ENCODE data around the gene API5.

The API5 gene

DNA sequence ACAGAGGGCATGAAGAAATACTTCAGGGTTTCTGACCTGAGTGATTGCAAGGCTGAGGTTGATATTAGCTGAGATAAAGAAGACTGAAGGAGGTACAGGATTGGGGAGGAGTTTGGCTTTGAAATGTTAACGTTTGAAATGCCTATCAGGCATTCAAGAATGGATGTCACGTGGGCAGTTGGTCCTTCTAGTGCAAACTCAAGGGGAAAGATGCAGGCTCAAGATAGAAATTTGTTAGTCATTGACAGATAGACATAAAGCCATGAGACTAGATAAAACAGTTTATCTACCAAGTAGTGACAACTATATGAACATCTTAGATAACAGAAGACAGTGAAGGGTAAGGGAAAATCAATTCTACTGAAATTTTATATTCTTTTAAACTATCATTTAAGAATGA lies 70.0 kb downstream of the API5 start:
- Histone ChIP-seq H3K9ac (ENCODE audit: low read length in 5 of 5) (no peak overlapping the region), H3K4me3 (ENCODE audit: low read depth in 1 of 5, low read length in 5 of 5) (no peak overlapping the region), H3K4me1 (ENCODE audit: control insufficient read depth in 5 of 5, insufficient read depth in 5 of 5, low read length in 5 of 5) (no peaks in the 10 kb centered on the region), H3K27me3 (ENCODE audit: control insufficient read depth in 5 of 5, insufficient read depth in 4 of 5, low read length in 5 of 5) (no peaks in the 10 kb centered on the region), H3K36me3 (ENCODE audit: control insufficient read depth in 5 of 5, insufficient read depth in 5 of 5, low read length in 5 of 5) (peaks cover 0 to 28% (median 15%) of the 10 kb centered on the region in 5 donors), H3K9me3 (ENCODE audit: control insufficient read depth in 5 of 5, low read length in 5 of 5) (no peaks in the 10 kb centered on the region), H3K27ac (ENCODE audit: low read depth, low read length) (no peak overlapping the region)

DNA sequence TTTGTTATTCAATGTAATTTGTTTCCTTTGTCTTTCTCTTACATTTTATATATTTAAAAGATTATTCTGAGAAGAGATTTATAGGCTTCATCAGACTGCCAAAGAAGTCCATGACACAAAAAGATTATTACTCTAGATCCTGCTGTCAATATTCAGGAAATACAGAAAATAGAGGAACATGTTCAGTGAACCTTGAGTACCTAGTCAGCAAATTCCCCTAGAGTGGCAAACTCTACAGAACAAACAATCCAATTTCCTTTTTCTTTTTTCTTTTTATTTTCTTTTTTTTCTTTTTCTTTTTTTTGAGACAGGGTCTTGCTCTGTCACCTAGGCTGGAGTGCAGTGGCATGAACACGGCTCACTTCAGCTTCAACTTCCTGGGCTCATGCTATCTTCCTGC lies 70.8 kb downstream of the API5 start:
- Histone ChIP-seq H3K9ac (ENCODE audit: low read length in 5 of 5) (no peak overlapping the region), H3K4me1 (ENCODE audit: control insufficient read depth in 5 of 5, insufficient read depth in 5 of 5, low read length in 5 of 5) (no peaks in the 10 kb centered on the region), H3K36me3 (ENCODE audit: control insufficient read depth in 5 of 5, insufficient read depth in 5 of 5, low read length in 5 of 5) (peaks cover 4 to 27% (median 17%) of the 10 kb centered on the region in 5 donors), H3K4me3 (ENCODE audit: low read depth in 1 of 5, low read length in 5 of 5) (no peak overlapping the region), H3K27me3 (ENCODE audit: control insufficient read depth in 5 of 5, insufficient read depth in 4 of 5, low read length in 5 of 5) (no peaks in the 10 kb centered on the region), H3K9me3 (ENCODE audit: control insufficient read depth in 5 of 5, low read length in 5 of 5) (no peaks in the 10 kb centered on the region), H3K27ac (ENCODE audit: low read depth, low read length) (no peak overlapping the region)

DNA sequence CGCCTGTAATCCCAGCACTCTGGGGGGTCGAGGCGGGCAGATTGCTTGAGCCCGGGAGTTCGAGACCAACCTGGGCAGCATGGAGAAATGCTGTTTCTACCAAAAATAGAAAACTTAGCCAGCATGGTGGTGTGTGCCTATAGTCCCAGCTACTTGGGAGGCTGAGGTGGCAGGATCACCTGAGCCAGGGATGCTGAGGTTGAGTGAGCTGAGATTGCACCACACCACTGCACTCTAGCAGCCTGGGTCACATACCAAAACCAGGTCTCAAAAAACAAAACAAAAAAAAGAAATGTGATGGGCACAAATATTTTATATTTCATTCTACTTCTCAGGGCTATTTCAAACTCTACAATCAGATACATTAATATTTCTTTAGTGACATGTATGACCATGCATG lies 72.6 kb downstream of the API5 start:
- no peaks in the 10 kb centered on the region for H3K4me1 ChIP-seq (ENCODE audit: control insufficient read depth in 5 of 5, insufficient read depth in 5 of 5, low read length in 5 of 5)

DNA sequence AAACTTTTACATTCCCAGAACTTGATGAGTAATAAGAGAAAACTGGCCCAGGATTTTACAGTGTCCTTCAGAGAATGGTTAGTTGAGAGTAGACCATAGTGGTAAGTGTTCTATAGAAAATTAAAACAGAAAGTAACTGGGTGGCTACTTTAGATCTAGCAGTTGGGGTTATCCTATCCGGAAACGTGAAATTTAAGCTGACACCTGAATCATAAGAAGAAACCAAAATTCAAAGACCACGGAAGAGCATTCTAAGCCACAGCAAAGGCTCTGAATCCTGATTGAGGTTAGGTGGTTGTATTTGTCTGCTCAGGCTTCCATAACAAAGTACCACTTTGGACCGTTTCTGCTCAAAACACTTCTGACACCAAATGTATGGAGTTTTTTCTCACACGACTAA lies 80.9 kb downstream of the API5 start:
- Histone ChIP-seq H3K27me3 (ENCODE audit: control insufficient read depth in 5 of 5, insufficient read depth in 4 of 5, low read length in 5 of 5) (no peaks in the 10 kb centered on the region), H3K9me3 (ENCODE audit: control insufficient read depth in 5 of 5, low read length in 5 of 5) (no peaks in the 10 kb centered on the region), H3K4me3 (ENCODE audit: low read depth in 1 of 5, low read length in 5 of 5) (no peak overlapping the region), H3K9ac (ENCODE audit: low read length in 5 of 5) (no peak overlapping the region), H3K27ac (ENCODE audit: low read depth, low read length) (no peak overlapping the region), H3K36me3 (ENCODE audit: control insufficient read depth in 5 of 5, insufficient read depth in 5 of 5, low read length in 5 of 5) (peaks cover 37 to 58% (median 48%) of the 10 kb centered on the region in 5 donors), H3K4me1 (ENCODE audit: control insufficient read depth in 5 of 5, insufficient read depth in 5 of 5, low read length in 5 of 5) (peaks cover 0 to 10% (median 0%) of the 10 kb centered on the region in 5 donors)

More for the DNA sequence above, 72.6 kb downstream of the API5 start:
- Histone ChIP-seq H3K27me3 (ENCODE audit: control insufficient read depth in 5 of 5, insufficient read depth in 4 of 5, low read length in 5 of 5) (no peaks in the 10 kb centered on the region), H3K9ac (ENCODE audit: low read length in 5 of 5) (no peak overlapping the region), H3K27ac (ENCODE audit: low read depth, low read length) (no peak overlapping the region), H3K36me3 (ENCODE audit: control insufficient read depth in 5 of 5, insufficient read depth in 5 of 5, low read length in 5 of 5) (peaks cover 6 to 29% (median 15%) of the 10 kb centered on the region in 5 donors), H3K9me3 (ENCODE audit: control insufficient read depth in 5 of 5, low read length in 5 of 5) (no peaks in the 10 kb centered on the region), H3K4me3 (ENCODE audit: low read depth in 1 of 5, low read length in 5 of 5) (no peak overlapping the region)

DNA sequence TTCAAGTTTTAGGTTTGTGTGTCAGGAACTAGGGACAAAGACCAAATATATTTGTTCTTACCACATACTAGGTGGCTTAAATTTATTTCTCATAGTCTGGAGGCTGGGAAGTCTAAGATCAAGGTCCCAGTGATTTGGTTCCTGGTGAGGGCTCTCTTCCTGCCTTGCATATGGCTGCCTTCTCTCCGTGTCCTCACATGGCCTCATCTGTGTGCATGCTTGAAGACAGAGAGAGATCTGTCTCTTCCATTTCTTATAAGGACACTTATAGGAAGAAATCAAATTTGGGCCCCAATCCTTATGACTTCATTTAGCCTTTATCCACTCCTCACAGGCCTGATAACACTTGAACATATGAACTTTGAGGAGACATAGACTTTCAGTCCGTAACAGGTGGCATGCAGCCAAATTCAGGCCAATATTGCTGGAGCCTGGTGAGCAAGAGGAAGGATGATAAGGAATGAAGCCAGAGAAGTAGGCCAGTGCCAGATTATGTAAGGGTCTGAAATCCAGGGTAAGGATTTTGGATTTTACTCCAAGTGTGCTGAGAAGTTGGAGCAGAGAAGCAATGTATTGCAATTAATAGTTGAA lies 82.1 kb downstream of the API5 start:
- Histone ChIP-seq H3K9ac (ENCODE audit: low read length in 5 of 5) (no peak overlapping the region), H3K27ac (ENCODE audit: low read depth, low read length) (peak overlapping the region; percentile 25), H3K9me3 (ENCODE audit: control insufficient read depth in 5 of 5, low read length in 5 of 5) (no peaks in the 10 kb centered on the region), H3K4me3 (ENCODE audit: low read depth in 1 of 5, low read length in 5 of 5) (no peak overlapping the region), H3K27me3 (ENCODE audit: control insufficient read depth in 5 of 5, insufficient read depth in 4 of 5, low read length in 5 of 5) (no peaks in the 10 kb centered on the region), H3K36me3 (ENCODE audit: control insufficient read depth in 5 of 5, insufficient read depth in 5 of 5, low read length in 5 of 5) (peaks cover 48 to 69% (median 58%) of the 10 kb centered on the region in 5 donors), H3K4me1 (ENCODE audit: control insufficient read depth in 5 of 5, insufficient read depth in 5 of 5, low read length in 5 of 5) (peaks cover 0 to 10% (median 0%) of the 10 kb centered on the region in 5 donors)

Data from subcutaneous abdominal adipose tissue (tissue), 5 donors.